GM10847 (cell line): ENCODE measurements around the gene RAPGEF5.

ENCODE experiments used
- POLR2A ChIP-seq: IDR thresholded peaks from 2 replicates; pipeline ENCODE4 v1.6.1; 2011; ENCODE audit not compliant: insufficient read length; ENCODE audit errors: extremely low read depth

Gene RAPGEF5, protein sequence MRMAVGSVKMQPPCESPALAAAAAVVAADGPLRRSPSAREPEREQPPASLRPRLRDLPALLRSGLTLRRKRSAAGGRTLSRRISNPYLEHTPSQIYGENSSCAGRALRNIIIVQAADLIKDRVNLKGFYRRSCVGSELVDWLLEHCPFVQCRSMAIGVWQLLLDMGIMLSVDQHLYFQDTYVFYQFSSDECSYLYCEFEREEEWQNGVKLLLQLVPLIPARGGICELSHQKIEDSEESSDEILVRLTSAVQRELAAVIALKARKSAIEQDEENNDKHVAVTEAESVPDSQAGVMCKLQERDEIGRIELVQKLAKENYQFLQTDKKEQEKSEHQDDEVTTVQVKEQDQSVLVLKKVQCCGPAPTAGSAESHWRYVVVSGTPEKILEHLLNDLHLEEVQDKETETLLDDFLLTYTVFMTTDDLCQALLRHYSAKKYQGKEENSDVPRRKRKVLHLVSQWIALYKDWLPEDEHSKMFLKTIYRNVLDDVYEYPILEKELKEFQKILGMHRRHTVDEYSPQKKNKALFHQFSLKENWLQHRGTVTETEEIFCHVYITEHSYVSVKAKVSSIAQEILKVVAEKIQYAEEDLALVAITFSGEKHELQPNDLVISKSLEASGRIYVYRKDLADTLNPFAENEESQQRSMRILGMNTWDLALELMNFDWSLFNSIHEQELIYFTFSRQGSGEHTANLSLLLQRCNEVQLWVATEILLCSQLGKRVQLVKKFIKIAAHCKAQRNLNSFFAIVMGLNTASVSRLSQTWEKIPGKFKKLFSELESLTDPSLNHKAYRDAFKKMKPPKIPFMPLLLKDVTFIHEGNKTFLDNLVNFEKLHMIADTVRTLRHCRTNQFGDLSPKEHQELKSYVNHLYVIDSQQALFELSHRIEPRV

DNA sequence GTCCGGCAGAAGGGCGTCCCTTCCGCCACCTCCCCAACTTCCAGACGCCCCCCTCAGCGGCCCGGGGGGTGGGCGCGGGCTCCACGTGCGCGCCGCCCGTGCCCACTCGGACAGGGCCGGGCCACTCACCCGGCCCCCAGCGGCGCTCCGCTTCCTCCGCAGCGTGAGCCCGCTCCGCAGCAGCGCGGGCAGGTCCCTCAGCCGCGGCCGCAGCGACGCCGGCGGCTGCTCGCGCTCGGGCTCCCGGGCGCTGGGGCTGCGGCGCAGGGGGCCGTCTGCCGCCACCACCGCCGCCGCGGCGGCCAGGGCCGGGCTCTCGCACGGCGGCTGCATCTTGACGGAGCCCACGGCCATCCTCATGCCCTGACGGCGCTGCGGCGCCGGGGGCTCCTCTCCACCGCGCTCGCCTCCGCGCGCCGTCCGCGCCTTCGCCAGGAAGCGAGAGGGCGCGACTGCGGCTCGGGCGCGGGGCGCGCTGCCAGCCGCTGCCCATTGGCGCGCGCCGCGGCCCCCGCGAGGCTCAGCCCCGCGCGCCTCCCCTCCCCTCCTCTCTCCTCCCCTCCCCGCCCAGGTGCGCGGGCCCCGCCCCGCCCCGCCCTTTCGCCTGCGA, at the start of gene RAPGEF5:
Gene RAPGEF5, minus strand, starts transcription at position 454 of the 610 bp plus-strand sequence. Its CDS starts 94 bp downstream, at position 360.
- peak; percentile 29 for TF ChIP-seq POLR2A

DNA sequence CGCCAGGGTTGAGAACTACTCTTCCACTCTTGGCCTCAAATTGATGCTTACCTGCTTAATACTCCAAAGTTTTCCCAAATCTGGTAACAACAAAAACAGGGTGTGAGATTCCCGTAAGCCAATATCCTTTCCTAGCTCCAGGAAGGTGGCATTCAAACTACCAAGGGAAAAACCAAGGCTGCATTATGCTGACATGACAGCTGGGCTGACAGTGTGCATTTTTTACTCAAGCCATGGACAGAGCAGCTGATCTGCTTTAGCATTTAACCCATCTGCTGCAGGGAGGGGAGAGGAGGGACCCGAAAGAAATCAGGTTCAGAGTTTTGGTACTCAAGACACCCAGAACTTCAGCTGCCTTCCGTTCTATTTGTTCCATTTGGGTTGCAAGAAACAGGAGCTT, 49.8 kb upstream of the RAPGEF5 start:
- no peak for TF ChIP-seq POLR2A

DNA sequence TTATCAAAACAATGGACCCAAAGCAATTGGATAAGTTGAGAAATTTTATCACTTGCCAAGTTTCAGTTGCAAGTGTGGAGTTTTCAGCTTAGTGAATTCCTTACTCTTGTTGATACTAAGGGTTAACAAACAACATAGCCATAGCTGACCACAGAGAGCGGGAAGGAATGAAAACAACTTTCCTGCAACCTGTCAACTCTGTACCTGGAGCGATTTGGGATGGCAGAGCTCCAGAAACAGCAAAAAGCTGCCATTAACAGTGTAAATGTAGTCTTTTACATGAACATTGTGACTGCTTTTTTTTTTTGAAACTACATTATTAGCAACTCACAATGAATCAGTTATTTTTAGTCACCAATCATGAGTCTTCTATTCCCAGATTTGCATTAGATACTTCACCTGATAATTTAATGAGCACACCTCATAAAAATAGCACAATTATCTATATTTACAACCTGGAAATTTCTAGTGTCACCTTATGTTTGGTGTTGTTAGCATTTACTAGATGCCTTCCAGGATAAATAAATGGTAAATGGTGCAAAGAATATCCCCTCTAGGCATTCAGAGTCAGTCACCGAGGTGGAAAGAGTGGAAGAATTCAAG, 47.6 kb upstream of the RAPGEF5 start:
- TF ChIP-seq POLR2A = no peak

- no peak for TF ChIP-seq POLR2A
These were observed 46.4 kb upstream of the RAPGEF5 start for GRCh38 chr7:22403344-22403743.

DNA sequence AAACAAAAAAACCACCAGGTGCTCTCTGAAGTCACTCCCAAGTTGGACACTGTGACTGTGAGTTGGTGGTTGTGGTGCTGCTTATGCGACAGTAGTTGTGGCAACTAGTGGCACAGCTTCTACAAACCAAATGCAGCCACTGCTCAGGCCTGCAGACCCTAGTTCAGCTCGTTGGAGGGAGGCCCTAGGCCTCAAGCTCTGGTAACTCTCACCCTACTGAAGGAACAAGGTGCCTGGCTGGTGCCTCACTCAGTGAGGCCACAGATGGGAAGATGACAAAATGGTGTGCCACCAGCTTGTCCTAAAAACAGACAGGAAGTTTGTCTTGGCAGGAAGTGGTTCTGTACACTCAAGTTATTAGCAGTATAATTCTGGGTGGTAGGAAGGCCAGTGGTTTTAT, 45.3 kb upstream of the RAPGEF5 start:
- TF ChIP-seq POLR2A = no peak

DNA sequence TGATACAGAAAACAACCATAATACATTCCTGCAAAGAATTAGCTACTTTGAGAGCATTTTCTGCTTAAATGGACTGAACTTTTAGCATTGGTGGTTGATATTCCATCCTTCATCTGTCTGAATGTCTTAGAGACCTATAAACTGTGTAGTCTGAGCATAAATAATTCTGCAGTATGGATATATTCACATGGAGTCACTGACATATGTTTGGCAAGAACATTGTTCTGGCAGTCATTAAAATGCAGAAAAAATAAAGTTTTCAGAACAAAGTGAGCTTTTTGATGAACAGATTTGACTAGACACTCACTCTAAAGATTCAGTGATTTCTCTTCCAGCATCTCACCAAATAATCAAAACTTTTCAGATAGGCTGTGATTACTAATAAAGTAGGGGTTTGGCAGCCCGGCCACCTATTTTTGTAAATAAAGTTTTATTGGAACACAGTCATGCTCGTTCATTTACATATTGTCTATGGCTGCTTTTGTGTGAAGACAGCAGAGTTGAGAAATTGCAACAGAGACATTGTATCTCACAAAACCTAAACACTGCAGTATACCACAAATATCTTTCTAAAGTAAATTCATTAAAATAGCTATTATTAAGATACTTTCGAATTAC, 44.1 kb upstream of the RAPGEF5 start:
- TF ChIP-seq POLR2A = no peak

GRCh38 chr7:22400150-22400814, 43.3 kb upstream of the RAPGEF5 start:
- TF ChIP-seq POLR2A = no peak

GRCh38 chr7:22399546-22399945, 42.6 kb upstream of the RAPGEF5 start:
- no peak for TF ChIP-seq POLR2A

GRCh38 chr7:22399091-22399490, 42.1 kb upstream of the RAPGEF5 start:
- no peak for TF ChIP-seq POLR2A

DNA sequence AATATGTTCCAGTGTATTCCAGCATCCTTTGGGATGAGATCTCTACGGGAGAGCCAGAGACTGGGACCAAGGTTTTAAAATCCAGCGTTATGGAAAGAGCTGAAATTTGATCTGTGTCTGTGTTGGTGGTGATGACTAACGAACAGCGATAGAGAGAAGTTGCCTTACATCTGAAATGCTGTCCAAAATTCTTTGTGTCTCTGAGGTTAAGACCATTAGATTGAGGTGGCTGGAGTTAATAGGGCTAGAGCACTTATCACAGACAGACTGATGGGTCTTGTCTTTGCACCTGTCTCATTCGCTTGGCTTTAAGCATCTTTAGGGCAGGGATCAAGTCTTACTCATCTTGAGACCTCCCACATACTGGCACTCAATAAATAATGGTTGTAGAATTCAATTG, 41.0 kb upstream of the RAPGEF5 start:
- no peak for TF ChIP-seq POLR2A

- no peak for TF ChIP-seq POLR2A
These were observed 38.3 kb upstream of the RAPGEF5 start for GRCh38 chr7:22395222-22395621.

GRCh38 chr7:22394739-22395138, 37.8 kb upstream of the RAPGEF5 start:
- TF ChIP-seq POLR2A = no peak

DNA sequence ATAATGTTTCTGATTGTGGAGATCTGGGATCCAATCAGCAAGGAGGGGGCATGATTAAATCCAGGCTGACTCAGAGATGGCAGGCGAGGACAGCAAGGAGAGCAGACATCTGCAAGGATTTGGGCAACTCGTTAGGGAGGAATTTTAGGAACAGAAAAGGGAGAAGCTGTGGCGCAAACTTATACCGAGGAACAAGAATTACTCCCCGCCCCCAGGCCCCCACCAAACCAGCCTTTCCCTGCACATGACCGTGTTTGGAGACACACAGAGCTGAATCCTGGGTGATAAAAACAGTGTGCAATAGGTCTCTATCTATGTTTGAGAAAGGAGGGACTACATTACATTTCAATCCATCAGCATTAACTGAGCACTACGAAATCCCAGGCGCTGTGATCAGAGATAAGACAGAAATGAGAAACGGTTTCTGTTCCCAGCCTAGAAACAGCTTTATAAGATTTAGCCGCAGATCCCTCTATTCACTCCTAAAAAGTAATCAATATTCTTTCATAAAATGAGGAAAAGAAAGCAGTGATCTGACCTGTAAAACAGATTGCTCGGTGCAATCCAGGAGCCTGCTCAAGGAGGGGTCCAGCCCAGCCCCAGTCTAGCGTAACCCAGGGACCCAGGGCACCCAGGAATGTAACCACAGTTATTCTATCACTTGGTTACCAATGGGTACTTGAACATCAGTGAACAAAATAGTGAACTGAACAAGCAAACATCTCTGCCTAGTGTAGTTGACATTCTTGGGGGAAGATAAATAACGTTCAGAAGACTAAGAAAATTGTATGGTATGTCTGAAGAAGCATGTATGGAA, 37.2 kb upstream of the RAPGEF5 start:
- TF ChIP-seq POLR2A = no peak
